Inflammatory macrophage (primary cell): ENCODE data around the gene RICTOR.
A peak's percentile ranks its signal among the peaks of the same experiment; 100 is the strongest.

Source experiments
- DNase-seq, 2 donors: peaks; one replicate each; pipeline ENCODE4 v3.0.0-alpha.2; 2020 to 2022
- total RNA-seq, 18 experiments: gene quantifications; one replicate each; lab custom pipeline; 2026; ENCODE audit warnings: mixed read lengths in 6 of 18, inconsistent platforms in 2 of 18; lab: John Stamatoyannopoulos, UW

RICTOR gene
- total RNA-seq = 37.7 to 259 (median 83.3) reads per million in 18 experiments

DNA sequence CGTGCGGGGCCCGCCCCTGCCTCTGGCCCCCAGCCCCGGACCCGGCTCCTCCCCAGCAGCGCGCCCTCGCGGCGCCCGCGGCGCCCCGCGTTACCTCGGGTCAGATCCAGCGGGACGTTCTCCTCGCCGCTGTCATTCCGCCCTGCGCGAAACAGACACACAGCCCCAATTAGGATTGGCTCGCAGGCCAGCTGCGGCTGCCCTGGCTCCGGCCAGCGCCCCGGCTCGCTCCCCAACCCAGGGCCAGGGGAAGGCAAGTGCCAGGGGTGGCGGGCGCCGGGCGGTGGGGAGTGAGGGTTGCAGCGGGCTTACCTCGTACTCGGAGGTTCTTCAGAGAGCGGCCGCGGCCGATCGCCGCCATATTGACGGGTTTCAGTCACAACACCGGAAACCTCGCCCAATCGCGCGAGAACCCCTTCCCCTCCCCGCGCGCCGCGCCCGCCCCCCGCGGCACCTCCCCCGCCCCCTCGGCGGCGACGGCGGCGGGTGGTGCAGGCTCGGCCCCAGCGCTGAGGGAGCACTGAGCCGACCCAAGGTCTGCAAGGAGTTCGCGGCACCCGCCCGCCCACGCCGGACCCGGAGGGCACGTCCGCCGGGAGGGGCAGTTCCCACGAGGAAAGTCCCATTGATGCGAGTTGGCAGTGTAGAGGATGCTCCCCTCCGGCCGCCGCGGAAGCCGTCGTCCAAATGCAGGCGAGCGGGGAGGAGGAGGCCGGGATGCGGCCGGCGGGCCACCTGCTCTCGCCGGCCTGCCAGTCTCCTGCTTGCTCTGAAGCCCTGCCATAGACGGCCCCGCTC is at the start of gene RICTOR:
TSS of gene RICTOR (minus strand) at position 383 of the 798 bp plus-strand sequence. CDS start at position 361, 22 bp downstream.
- DNase-seq = peak; percentile 85 to 93

- DNase-seq = no peak
These were observed 47.7 kb upstream of the RICTOR start for GRCh38 chr5:39121922-39122321.

- DNase-seq = no peak
These were observed 47.1 kb upstream of the RICTOR start for GRCh38 chr5:39121315-39121714.

DNA sequence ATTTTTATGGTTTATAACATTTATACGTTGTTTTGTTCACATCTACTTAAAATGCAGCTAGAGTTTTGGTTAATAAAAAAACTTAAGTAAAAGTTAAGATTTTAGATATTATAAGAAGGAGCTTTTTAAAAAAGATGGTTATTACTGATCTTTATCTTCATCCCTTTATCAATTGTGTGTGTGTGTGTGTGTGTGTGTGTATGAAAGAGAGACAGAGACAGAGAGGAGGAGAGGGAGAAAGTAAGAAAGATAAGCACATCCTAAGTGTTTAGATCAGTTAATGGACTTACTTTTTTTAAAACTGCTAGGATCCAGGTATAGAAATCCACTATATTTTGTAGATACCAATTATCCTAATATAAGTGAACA is 45.8 kb upstream of the RICTOR start:
- DNase-seq = no peak

GRCh38 chr5:39119404-39120051 is 45.3 kb upstream of the RICTOR start:
- no peak for DNase-seq

DNA sequence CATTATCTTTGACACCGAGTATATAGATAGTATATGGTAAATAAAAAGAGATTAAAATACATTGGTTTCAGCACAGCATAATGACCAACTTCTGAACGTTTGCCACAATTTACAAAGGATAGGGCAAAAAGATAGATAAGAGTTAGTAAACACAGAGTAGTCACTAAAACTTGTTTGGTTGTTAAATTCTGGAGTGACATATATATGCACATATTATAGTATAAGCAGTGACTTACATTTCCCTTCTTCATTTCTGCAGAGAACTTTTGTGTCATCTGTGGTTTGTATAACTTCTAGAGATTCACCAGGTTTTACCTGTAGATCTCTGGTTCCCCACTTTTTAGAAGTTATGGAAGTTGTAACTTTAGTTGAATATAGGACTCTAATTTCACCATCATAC is 44.4 kb upstream of the RICTOR start:
- DNase-seq = no peak

- DNase-seq = no peak
These were observed 43.2 kb upstream of the RICTOR start for GRCh38 chr5:39117401-39117800.

GRCh38 chr5:39116344-39117170 is 42.4 kb upstream of the RICTOR start:
- no peak for DNase-seq

GRCh38 chr5:39115644-39116343 is 41.6 kb upstream of the RICTOR start:
- no peak for DNase-seq

DNA sequence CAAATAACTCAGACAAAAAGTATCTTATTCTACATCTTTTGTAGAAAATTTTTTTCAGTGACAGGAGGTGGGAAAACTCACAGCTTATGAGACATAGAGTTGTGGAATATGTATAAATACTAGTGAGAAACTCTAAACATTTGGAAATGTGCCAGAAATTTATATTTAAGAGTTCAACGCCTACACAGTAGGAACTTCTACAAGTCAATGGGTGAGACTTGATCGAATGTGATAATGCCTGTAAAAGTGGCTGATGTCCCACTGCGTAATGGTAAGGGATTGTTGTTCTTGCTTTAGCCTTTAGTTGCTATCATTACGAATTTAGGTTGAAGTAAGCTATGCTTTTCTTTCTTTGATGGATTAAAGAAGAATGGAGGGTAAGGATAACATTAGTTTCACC is 40.0 kb upstream of the RICTOR start:
- no peak for DNase-seq

DNA sequence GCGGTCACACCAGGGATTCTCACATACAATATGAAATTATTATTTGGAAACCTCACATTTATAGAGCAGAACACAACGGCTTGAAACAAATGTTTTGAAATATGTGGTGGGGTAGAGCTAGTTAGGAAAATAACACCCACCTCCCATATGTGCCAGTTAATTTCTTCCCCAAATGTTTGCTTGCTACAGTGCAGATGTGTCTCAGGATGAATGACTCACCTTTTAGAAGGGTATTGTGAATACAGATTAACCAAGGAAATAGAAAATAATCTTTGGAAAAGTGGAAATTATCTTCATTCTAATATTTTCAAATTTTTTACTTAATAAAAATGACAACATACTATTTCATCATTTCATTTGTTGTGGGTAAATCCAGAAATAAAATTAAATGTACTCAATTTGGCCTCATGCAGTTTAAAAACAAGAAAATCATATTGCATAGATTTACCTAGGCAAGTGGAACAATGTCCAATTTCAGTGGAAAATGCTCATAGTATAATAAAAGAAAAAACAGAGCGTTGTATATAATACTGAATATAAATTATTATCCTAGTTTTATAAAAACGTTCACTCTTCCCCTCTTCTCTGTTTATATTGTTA is 39.3 kb upstream of the RICTOR start:
- DNase-seq = no peak

GRCh38 chr5:39109606-39110005 is 35.4 kb upstream of the RICTOR start:
- DNase-seq = no peak

DNA sequence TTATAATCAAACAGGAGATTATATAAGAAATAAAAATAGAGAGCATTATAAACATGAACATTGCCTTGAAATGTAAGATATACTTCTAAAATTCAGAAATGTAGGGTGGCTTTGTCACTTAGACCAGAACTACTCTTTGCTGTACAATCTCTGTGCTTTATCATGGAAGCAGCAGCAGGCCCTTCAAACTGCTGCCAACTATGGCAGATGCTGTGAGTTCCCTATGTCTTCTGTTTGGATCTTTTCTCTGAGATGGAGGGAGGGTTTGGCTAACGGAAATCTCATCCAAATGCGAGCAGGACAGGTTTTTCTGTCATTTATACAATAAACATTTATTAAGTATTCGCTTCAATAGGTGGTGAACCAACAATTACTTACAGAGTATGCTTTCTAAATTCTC is 34.8 kb upstream of the RICTOR start:
- no peak for DNase-seq

- DNase-seq = no peak
These were observed 33.2 kb upstream of the RICTOR start for GRCh38 chr5:39107350-39107749.

DNA sequence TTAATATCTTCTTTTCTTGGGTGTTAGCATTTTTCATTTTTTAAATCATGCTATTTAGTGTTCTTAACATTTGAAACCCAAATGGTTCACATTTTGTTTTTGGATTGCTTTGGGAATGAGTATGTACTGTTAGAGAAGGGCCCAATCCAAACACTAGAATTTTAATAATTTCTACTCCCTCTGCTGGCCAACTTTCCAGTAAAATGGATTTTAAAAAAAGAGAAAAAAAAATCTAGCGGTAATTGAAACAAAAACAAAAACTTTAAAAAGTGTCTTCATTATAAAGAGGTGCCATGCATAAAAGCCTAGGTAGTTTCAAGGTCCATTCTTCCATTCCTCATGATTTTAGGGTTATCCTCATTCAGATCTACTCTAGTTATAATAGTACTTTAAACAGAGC is 32.1 kb upstream of the RICTOR start:
- no peak for DNase-seq

DNA sequence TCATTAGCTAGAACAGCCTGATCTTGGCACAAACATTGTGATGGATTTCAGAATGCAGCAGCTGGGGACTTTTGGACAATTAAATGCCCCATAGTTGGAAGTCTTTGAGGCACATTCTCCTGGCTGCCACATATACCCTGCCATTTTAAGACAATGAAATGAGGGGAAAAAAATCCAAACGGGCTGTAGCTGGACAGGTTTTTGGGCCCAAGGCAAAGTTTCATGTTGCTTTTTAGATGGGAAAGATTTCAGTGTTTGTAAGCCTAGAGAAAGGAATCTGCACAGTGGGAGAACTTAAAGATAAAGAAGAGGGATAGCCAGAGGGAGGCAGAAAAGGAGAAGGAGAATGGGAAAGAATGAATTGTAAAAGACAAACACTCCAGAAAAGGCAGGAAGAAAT is 30.0 kb upstream of the RICTOR start:
- no peak for DNase-seq

- no peak for DNase-seq
These were observed 28.5 kb upstream of the RICTOR start for GRCh38 chr5:39102684-39103155.

DNA sequence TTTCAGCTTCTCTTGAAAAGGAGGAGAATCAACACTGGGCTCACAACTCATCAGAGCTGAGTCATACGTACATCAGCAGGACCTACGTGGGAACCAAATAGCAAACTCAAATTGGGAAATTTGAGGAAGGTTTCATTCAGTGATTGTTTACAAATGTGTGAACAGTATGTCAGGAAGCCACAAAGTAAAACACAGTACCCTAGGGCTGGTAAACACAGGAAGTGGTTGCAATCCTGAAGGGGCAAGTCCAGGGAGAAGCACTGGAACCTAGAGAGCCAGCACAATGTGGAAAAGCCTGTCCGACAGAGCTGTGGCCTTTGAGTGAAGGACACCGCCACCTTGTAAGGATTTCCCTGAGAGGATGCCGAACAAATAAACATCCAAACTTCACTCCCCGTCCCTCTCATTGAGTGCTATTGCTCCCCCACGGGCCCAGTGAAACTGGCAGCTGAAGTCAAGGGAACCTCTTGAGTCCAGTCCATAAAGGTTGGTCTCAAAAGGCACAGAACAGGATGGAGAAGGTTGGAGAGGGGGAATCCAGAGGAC is 26.7 kb upstream of the RICTOR start:
- DNase-seq = peak; percentile 23 to 49

GRCh38 chr5:39100301-39100850 is 26.2 kb upstream of the RICTOR start:
- no peak for DNase-seq

- no peak for DNase-seq
These were observed 25.6 kb upstream of the RICTOR start for GRCh38 chr5:39099831-39100230.

- no peak for DNase-seq
These were observed 19.2 kb upstream of the RICTOR start for GRCh38 chr5:39093352-39093751.
